Fibroblast of mammary gland (primary cell): ENCODE measurements around the gene ENPP7.
A peak's percentile ranks its signal among the peaks of the same experiment; 100 is the strongest.

ENCODE experiments used
- DNase-seq: peaks from one replicate; pipeline ENCODE4 v3.0.0-alpha.2; 2010; ENCODE audit warnings: low read depth
- H3K4me3 ChIP-seq: 2 replicates; pipeline ENCODE4 v1.5.1; 2011; ENCODE audit warnings: low read depth, mild to moderate bottlenecking, low read length, moderate library complexity; ENCODE audit not compliant: control insufficient read depth
- TF ChIP-seq, protein P1 (sequence below): conservative IDR thresholded peaks from 2 replicates; pipeline ENCODE4 v1.5.1; 2011; ENCODE audit warnings: low read depth, low read length, inconsistent platforms; ENCODE audit not compliant: control insufficient read depth, insufficient read depth

The ENPP7 gene

GRCh38 chr17:79777120-79777893 lies 46.6 kb downstream of the ENPP7 start:
- TF ChIP-seq, protein P1, sequence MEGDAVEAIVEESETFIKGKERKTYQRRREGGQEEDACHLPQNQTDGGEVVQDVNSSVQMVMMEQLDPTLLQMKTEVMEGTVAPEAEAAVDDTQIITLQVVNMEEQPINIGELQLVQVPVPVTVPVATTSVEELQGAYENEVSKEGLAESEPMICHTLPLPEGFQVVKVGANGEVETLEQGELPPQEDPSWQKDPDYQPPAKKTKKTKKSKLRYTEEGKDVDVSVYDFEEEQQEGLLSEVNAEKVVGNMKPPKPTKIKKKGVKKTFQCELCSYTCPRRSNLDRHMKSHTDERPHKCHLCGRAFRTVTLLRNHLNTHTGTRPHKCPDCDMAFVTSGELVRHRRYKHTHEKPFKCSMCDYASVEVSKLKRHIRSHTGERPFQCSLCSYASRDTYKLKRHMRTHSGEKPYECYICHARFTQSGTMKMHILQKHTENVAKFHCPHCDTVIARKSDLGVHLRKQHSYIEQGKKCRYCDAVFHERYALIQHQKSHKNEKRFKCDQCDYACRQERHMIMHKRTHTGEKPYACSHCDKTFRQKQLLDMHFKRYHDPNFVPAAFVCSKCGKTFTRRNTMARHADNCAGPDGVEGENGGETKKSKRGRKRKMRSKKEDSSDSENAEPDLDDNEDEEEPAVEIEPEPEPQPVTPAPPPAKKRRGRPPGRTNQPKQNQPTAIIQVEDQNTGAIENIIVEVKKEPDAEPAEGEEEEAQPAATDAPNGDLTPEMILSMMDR, result no peak
- peak; percentile 53 for DNase-seq
- H3K4me3 ChIP-seq, result peak overlapping the region; percentile 36

- peak within 1 kb of the TSS; percentile 45 for H3K4me3 ChIP-seq
- DNase-seq, result peak; percentile 36
- TF ChIP-seq, protein P1, result no peak
These were observed 47.3 kb downstream of the ENPP7 start, which contains the start of gene CBX2 for GRCh38 chr17:79777894-79778503. Gene CBX2 (plus strand): TSS chr17:79778148. CDS start chr17:79778236, 88 bp downstream.

- TF ChIP-seq, protein P1, result no peak
- DNase-seq, result no peak
- peak overlapping the region; percentile 45 for H3K4me3 ChIP-seq
These were observed 47.9 kb downstream of the ENPP7 start for GRCh38 chr17:79778504-79779083.

DNA sequence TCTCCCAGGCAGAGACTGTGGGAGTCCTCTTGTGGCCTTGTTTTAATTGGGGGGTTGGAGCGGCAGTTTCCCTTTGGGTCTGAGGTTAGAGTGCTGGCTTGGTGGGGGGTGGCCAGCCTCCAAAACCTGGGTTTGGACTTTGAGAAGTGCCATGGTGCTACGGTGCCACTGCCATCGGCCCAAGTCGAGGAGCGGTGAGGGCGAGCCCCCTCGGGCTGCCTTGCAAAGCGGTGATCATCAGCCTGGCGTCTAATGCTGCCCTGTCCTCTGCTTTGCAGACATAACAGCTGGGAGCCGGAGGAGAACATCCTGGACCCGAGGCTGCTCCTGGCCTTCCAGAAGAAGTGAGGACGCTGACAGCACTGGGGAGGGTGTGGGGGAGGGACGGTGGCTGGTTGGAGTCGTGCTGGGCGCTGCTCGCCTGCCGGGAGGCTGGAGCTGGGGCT lies 48.4 kb downstream of the ENPP7 start:
- H3K4me3 ChIP-seq, result peak overlapping the region; percentile 45
- TF ChIP-seq, protein P1, result no peak
- DNase-seq, result no peak

- no peak for DNase-seq
- H3K4me3 ChIP-seq, result no peak overlapping the region
- TF ChIP-seq, protein P1, result no peak
These were observed 49.1 kb downstream of the ENPP7 start for GRCh38 chr17:79779661-79780365.

GRCh38 chr17:79781012-79781650 lies 50.4 kb downstream of the ENPP7 start:
- TF ChIP-seq, protein P1, result no peak
- no peak overlapping the region for H3K4me3 ChIP-seq
- DNase-seq, result no peak
